ENCODE data around the gene LRRK1.

DNA sequence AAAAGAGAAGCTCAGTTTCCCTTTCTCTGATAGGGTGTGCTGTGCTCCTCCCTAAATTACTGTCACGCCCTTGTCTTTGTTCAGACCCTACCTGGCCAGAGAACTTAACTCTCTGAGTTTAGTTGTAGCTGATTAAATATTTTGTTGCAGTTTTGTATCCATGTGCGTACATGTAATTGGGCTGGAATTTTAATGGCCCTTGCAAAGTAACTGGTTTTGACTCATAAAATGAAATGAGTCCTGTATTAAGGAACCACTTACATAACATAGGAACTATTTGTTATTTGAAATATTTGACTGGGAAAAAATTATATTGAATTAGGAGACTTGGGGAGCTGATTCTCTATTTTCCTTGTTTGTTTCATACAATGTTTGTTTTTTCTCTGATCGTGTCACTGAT lies 80.2 kb downstream of the LRRK1 start:
- TF ChIP-seq CTCF (IDR thresholded peaks at IDR 0.05) (no peak), POLR2A (IDR thresholded peaks at IDR 0.05) (no peak)
